Ascending aorta (tissue), 2 donors: ENCODE data around the gene RIMKLB. TPM values are rescaled to one million over a fixed set of nuclear protein-coding genes. Genes with fewer than 3 reads are reported as not detected.

Experiments
- DNase-seq, 2 donors: peaks; one replicate each; pipeline ENCODE4 v3.0.0-alpha.2; 2019; ENCODE audit warnings: low spot score in 2 of 2
- H3K27ac ChIP-seq, 2 donors: fragments of 200-600 bp; sonication (generic); one replicate each; pipeline ENCODE4 v1.5.1; 2016 to 2017; ENCODE audit warnings: mild to moderate bottlenecking in 1 of 2
- H3K27me3 ChIP-seq: fragments of 200-600 bp; sonication (generic); one replicate; pipeline ENCODE4 v1.5.1; 2017
- H3K36me3 ChIP-seq, 2 donors: fragments of 200-600 bp; sonication (generic); one replicate each; pipeline ENCODE4 v1.5.1; 2016
- H3K4me1 ChIP-seq, 2 donors: fragments of 200-600 bp; sonication (generic); one replicate each; pipeline ENCODE4 v1.5.1; 2016 to 2017; ENCODE audit warnings: mild to moderate bottlenecking in 1 of 2
- H3K4me3 ChIP-seq, 2 donors: fragments of 200-600 bp; sonication (generic); one replicate each; pipeline ENCODE4 v1.5.1; 2016 to 2017; ENCODE audit warnings: mild to moderate bottlenecking in 1 of 2
- H3K9me3 ChIP-seq, 2 donors: fragments of 200-600 bp; sonication (generic); one replicate each; pipeline ENCODE4 v1.5.1; 2016
- intact Hi-C: fragments of 100-400 bp; cut with DNase I; formaldehyde crosslinking; loops from one replicate; pipeline ENCODE4 v1.15.1; 2023
- total RNA-seq: library from RNA; depleted of rRNA; stranded (reverse); fragments of >200 nt; gene quantifications from one replicate; pipeline ENCODE4 v1.1.0, GENCODE V29; 2016
- TF ChIP-seq, protein P1 (sequence below), 3 experiments: fragments of 200-600 bp in 2 of 3; fragments of 450-650 bp in 1 of 3; sonication (generic) in 2 of 3; IDR thresholded peaks; one replicate each; pipeline ENCODE4 v1.5.1; 2016 to 2019; ENCODE audit warnings: antibody characterized with exemption in 3 of 3, mild to moderate bottlenecking in 1 of 3, moderate library complexity in 1 of 3

The RIMKLB gene
- total RNA-seq, 1 donor from 2014 or later = 26.0 TPM

DNA sequence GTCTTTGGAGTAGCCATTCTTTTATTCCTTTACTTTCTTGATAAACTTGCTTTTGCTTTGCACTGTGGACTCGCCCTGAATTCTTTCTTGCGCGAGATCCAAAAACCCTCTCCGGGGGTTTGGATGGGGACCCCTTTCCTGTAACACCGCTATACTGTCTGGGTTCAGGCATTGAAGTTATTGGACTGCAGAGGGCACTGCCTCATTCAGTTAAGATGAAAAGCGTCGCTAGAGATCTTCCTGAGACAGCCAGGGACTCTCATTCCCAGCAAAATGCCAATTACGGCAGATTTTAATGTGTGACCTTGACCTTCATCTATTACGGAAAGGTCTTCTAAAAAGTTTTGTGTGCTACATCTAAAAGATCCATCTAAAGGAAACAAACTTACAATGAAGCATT is 17.3 kb upstream of the RIMKLB start:
- Histone ChIP-seq H3K27me3 (no peaks in the 10 kb centered on the region), H3K9me3 (no peaks in the 10 kb centered on the region), H3K36me3 (no peaks in the 10 kb centered on the region), H3K4me1 (peaks cover 6 to 7% of the 10 kb centered on the region in 2 donors), H3K27ac (no peak overlapping the region), H3K4me3 (no peak overlapping the region)
- TF ChIP-seq, protein P1, sequence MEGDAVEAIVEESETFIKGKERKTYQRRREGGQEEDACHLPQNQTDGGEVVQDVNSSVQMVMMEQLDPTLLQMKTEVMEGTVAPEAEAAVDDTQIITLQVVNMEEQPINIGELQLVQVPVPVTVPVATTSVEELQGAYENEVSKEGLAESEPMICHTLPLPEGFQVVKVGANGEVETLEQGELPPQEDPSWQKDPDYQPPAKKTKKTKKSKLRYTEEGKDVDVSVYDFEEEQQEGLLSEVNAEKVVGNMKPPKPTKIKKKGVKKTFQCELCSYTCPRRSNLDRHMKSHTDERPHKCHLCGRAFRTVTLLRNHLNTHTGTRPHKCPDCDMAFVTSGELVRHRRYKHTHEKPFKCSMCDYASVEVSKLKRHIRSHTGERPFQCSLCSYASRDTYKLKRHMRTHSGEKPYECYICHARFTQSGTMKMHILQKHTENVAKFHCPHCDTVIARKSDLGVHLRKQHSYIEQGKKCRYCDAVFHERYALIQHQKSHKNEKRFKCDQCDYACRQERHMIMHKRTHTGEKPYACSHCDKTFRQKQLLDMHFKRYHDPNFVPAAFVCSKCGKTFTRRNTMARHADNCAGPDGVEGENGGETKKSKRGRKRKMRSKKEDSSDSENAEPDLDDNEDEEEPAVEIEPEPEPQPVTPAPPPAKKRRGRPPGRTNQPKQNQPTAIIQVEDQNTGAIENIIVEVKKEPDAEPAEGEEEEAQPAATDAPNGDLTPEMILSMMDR (IDR thresholded peaks at IDR 0.05) = peak in 1 of 3 experiments; percentile 17
- intact Hi-C loops = loop anchor here (2.0 to 5.0 kb wide), 2 partner anchors 210 to 357 kb away; no protein-coding TSS in a partner anchor
- DNase-seq = no peak

DNA sequence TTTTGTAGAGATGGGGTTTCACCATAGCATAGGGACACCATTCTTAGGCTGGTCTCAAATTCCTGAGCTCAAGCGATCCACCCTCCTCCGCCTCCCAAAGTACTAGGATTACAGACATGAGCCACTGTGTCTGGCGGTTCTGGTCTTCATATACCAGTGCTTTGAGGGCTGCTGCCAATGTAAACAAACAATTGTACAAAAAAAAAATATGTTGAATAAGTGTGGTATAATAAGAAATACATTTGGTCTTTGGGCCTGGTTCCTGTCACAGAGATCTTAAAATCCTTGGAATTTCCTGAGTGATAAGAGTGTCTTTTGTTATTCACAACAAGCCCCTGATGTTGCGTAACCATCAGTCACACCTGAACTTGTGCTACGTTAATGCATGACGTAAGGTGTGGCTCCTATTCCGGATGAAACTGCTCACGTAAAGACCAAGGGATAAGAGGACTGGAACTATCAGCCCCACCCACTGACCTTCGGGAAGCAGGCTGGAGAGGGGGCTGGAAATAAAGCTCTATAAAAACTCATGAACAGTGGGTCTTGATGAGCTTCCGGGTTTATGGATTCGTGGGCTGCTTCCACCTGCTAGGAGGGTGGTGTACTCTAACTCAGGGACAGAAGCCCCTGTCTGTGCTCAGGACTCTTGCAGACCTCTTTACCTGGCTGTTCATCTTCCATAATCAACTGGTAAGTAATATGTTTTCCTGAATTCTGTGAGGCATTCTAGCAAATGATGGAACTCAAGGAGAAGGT is 16.5 kb upstream of the RIMKLB start:
- Histone ChIP-seq H3K4me3 (peak overlapping the region in 1 of 2 donors; percentile 16), H3K9me3 (no peaks in the 10 kb centered on the region), H3K36me3 (no peaks in the 10 kb centered on the region), H3K4me1 (peaks cover 6 to 7% of the 10 kb centered on the region in 2 donors), H3K27me3 (no peaks in the 10 kb centered on the region), H3K27ac (peak overlapping the region; percentile 31 to 63)
- TF ChIP-seq, protein P1 (IDR thresholded peaks at IDR 0.05) = no peak
- intact Hi-C loops = loop anchor here (2.0 to 5.0 kb wide), 2 partner anchors 209 to 356 kb away; no protein-coding TSS in a partner anchor
- DNase-seq = peak in 1 of 2 donors; percentile 62

DNA sequence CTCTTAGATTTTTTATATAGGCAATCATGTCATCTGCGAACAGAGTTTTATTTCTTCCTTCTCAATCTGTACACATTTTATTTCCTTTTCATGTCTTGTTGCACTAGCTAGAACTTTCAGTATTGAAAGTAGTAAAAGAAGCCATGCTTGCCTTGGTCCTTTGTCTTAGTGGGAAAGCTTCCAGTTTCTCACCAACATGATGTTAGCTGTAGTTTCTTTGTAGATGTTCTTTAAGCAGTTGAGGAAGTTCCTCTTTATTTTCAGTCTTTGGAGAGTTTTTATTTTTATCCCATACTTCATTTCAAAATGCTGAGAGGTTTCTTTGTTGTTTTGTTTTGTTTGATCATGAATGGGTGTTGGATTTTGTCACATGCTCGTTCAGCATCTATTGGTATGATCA is 12.7 kb upstream of the RIMKLB start:
- Histone ChIP-seq H3K27me3 (no peaks in the 10 kb centered on the region), H3K9me3 (no peaks in the 10 kb centered on the region), H3K4me1 (peaks cover 6 to 22% of the 10 kb centered on the region in 2 donors), H3K4me3 (no peak overlapping the region), H3K36me3 (no peaks in the 10 kb centered on the region), H3K27ac (no peak overlapping the region)
- no peak for DNase-seq
- TF ChIP-seq, protein P1 (IDR thresholded peaks at IDR 0.05) = no peak
- intact Hi-C loops = loop anchor here (5.0 kb wide), 1 partner anchor 227 kb away; the partner anchor contains the start of gene PHC1

DNA sequence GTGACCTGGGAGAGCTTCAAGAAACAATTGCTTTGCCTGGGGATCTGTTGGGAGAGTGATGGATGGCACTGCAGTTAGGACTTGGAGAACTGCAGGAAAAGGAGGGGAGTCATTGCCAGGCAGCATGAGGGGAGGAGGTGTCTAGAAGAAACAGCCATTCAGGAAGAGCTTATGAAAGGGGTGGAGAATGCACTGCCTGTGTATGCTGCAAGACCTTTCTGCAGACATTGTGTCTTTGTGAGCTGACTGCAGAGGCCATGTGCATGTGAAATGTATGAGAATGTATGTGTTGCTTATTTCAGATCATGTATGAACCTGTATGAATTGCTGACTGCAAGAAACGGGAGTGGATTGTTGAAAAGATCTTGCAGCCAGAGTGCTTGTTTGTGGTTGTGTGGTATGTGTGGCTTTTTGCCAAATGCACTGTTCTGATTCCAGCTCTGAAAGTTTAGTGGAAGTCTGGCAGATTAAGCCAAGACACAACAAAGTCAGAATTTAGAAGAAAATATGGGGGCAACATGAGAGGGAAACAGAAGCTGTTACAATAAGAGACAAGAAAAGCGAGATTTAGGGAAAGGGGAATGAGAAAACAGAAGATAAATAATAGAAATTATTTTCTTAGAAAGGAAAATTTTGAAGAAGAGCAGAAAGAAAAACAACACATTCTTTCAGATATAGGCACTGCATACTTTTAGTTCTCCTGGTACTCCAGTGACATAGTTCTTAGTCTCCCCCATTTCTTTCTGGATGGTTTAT is 9.8 kb upstream of the RIMKLB start:
- Histone ChIP-seq H3K27me3 (no peaks in the 10 kb centered on the region), H3K4me3 (peak overlapping the region in 1 of 2 donors; percentile 29), H3K9me3 (no peaks in the 10 kb centered on the region), H3K36me3 (no peaks in the 10 kb centered on the region), H3K4me1 (peaks cover 0 to 25% of the 10 kb centered on the region in 2 donors), H3K27ac (peak overlapping the region; percentile 67 to 84)
- intact Hi-C loops = loop anchor here (5.0 kb wide), 1 partner anchor 224 kb away; the partner anchor contains the start of gene PHC1
- TF ChIP-seq, protein P1 (IDR thresholded peaks at IDR 0.05) = no peak
- peak; percentile 32 to 89 for DNase-seq

DNA sequence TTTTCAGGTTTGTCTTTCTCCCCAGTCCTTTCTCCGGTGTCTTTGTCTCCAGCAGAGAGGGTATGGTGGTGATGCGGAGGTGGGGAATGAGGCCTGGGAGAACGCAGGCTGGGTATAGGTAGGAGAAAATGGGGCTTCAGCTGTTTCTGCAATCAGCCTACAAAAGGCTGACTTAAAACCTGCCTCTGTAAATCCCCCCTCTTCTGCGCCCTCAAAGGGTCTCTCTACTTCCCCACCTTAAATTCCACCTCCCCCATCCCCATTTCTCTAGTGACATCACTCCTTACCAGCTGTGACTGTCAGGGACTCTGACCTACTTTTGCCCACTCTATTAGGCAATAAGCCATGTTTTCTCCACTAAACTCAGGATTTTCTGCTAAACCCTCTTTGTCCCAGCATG is 8.1 kb upstream of the RIMKLB start:
- Histone ChIP-seq H3K27ac (peak overlapping the region in 1 of 2 donors; percentile 24), H3K27me3 (no peaks in the 10 kb centered on the region), H3K9me3 (no peaks in the 10 kb centered on the region), H3K36me3 (no peaks in the 10 kb centered on the region), H3K4me3 (no peak overlapping the region), H3K4me1 (peaks cover 0 to 26% of the 10 kb centered on the region in 2 donors)
- peak in 1 of 2 donors; percentile 22 for DNase-seq
- TF ChIP-seq, protein P1 (IDR thresholded peaks at IDR 0.05) = no peak
- intact Hi-C loops = loop anchor here (5.0 to 10.0 kb wide), 2 partner anchors 223 to 1525 kb away; partner anchors contain the start of genes GABARAPL1 and PHC1
